Parathyroid adenoma (tissue), 2 donors: ENCODE results near the gene OR2AE1.

Source experiments
- H2AFZ ChIP-seq: fragments of 300-600 bp; sonication (generic); one replicate; pipeline ENCODE4 v1.7.0; 2017; ENCODE audit warnings: antibody characterized with exemption, mild to moderate bottlenecking
- H3K27ac ChIP-seq: fragments of 300-600 bp; sonication (generic); one replicate; pipeline ENCODE4 v1.7.0; 2017
- H3K27me3 ChIP-seq: fragments of 300-600 bp; sonication (generic); one replicate; pipeline ENCODE4 v1.7.0; 2017; ENCODE audit warnings: low read length; ENCODE audit not compliant: control insufficient read depth, insufficient read depth
- H3K36me3 ChIP-seq: fragments of 300-600 bp; sonication (generic); one replicate; pipeline ENCODE4 v1.7.0; 2017; ENCODE audit warnings: low read length; ENCODE audit not compliant: control insufficient read depth, insufficient read depth
- H3K4me1 ChIP-seq: fragments of 300-600 bp; sonication (generic); one replicate; pipeline ENCODE4 v1.7.0; 2017; ENCODE audit warnings: control low read depth
- H3K4me2 ChIP-seq: fragments of 300-600 bp; sonication (generic); one replicate; pipeline ENCODE4 v1.7.0; 2017; ENCODE audit warnings: low read length
- H3K4me3 ChIP-seq: fragments of 300-600 bp; sonication (generic); one replicate; pipeline ENCODE4 v1.7.0; 2017; ENCODE audit warnings: low read depth, low read length
- H3K79me2 ChIP-seq: fragments of 300-600 bp; sonication (generic); one replicate; pipeline ENCODE4 v1.7.0; 2017; ENCODE audit warnings: control low read depth
- H3K9ac ChIP-seq: fragments of 300-600 bp; sonication (generic); one replicate; pipeline ENCODE4 v1.7.0; 2017; ENCODE audit warnings: mild to moderate bottlenecking
- H3K9me3 ChIP-seq: fragments of 300-600 bp; sonication (generic); one replicate; pipeline ENCODE4 v1.7.0; 2017; ENCODE audit warnings: low read length; ENCODE audit not compliant: control insufficient read depth
- CTCF ChIP-seq: fragments of 300-600 bp; sonication (generic); IDR thresholded peaks from one replicate; pipeline ENCODE4 v1.7.0; 2017; ENCODE audit warnings: antibody characterized with exemption, mild to moderate bottlenecking
- donor health status: primary hyperparathyroidism.

Gene OR2AE1

GRCh38 chr7:99829524-99830160 lies 47.2 kb downstream of the OR2AE1 start:
- Histone ChIP-seq H3K4me3 (no peak overlapping the region), H3K4me2 (no peak overlapping the region), H3K4me1 (peaks cover 2% of the 10 kb centered on the region), H3K27me3 (no peaks in the 10 kb centered on the region), H3K9me3 (no peaks in the 10 kb centered on the region), H2AFZ (no peak overlapping the region), H3K9ac (no peak overlapping the region), H3K27ac (no peak overlapping the region), H3K79me2 (no peaks in the 10 kb centered on the region), H3K36me3 (no peaks in the 10 kb centered on the region)
- TF ChIP-seq CTCF, result no peak

GRCh38 chr7:99828811-99829210 lies 48.0 kb downstream of the OR2AE1 start:
- H3K27me3 ChIP-seq, result no peaks in the 10 kb centered on the region
- H3K4me1 ChIP-seq, result peaks cover 2% of the 10 kb centered on the region
- H3K9me3 ChIP-seq, result no peaks in the 10 kb centered on the region
- TF ChIP-seq CTCF, result no peak
- no peak overlapping the region for H3K27ac ChIP-seq
- H3K79me2 ChIP-seq, result no peaks in the 10 kb centered on the region
- no peak overlapping the region for H3K4me2 ChIP-seq
- H3K9ac ChIP-seq, result no peak overlapping the region
- no peaks in the 10 kb centered on the region for H3K36me3 ChIP-seq
- no peak overlapping the region for H3K4me3 ChIP-seq
- H2AFZ ChIP-seq, result no peak overlapping the region

GRCh38 chr7:99827040-99827778 lies 49.6 kb downstream of the OR2AE1 start:
- H3K4me3 ChIP-seq, result no peak overlapping the region
- no peaks in the 10 kb centered on the region for H3K9me3 ChIP-seq
- H3K27me3 ChIP-seq, result no peaks in the 10 kb centered on the region
- H2AFZ ChIP-seq, result peak overlapping the region; percentile 35
- TF ChIP-seq CTCF, result no peak
- no peaks in the 10 kb centered on the region for H3K79me2 ChIP-seq
- H3K4me1 ChIP-seq, result peaks cover 2% of the 10 kb centered on the region
- H3K4me2 ChIP-seq, result no peak overlapping the region
- no peaks in the 10 kb centered on the region for H3K36me3 ChIP-seq
- no peak overlapping the region for H3K9ac ChIP-seq
- H3K27ac ChIP-seq, result no peak overlapping the region
